Activated CD8-positive, alpha-beta T cell treated with anti-CD3 and anti-CD28 coated beads for 36 hours (primary cell): Measurements from ENCODE around the gene MRPS14. TPM values are rescaled to one million over a fixed set of nuclear protein-coding genes. Genes with fewer than 3 reads are reported as not detected.

Experiments used
- ATAC-seq: fragments of 200-7000 bp; cut with Tn5 transposase; one replicate; pipeline ENCODE4 v1.10.0; 2021; ENCODE audit warnings: mild to moderate bottlenecking, moderate library complexity
- CTCF ChIA-PET: fragments of 350-600 bp; sonication (Branson Sonifier 250); formaldehyde crosslinking; loops from one replicate; lab custom pipeline; 2021; ENCODE audit warnings: antibody characterized with exemption; lab: Charles Lee
- POLR2A ChIA-PET: fragments of 350-600 bp; sonication (Branson Sonifier 250); formaldehyde crosslinking; loops from one replicate; lab custom pipeline; 2021; ENCODE audit warnings: antibody characterized with exemption; lab: Charles Lee
- DNase-seq: peaks from one replicate; pipeline ENCODE4 v3.0.0-alpha.2; 2020
- H3K27ac Mint-ChIP-seq: one replicate; pipeline ENCODE4 v1.8.0; 2021; ENCODE audit warnings: mild to moderate bottlenecking, mixed read lengths
- H3K27me3 Mint-ChIP-seq: one replicate; pipeline ENCODE4 v1.8.0; 2021; ENCODE audit warnings: mixed read lengths
- H3K36me3 Mint-ChIP-seq: one replicate; pipeline ENCODE4 v1.8.0; 2021; ENCODE audit warnings: low read depth, mixed read lengths
- H3K4me1 Mint-ChIP-seq: one replicate; pipeline ENCODE4 v1.8.0; 2021; ENCODE audit warnings: low read depth, mixed read lengths
- H3K4me3 Mint-ChIP-seq: one replicate; pipeline ENCODE4 v1.8.0; 2021; ENCODE audit warnings: mild to moderate bottlenecking, moderate library complexity, mixed read lengths
- H3K9me3 Mint-ChIP-seq: one replicate; pipeline ENCODE4 v1.8.0; 2021; ENCODE audit warnings: mixed read lengths
- CTCF ChIP-seq: fragments of 200-600 bp; IDR thresholded peaks from one replicate; pipeline ENCODE4 v1.8.0; 2022; ENCODE audit warnings: antibody characterized with exemption, mild to moderate bottlenecking
- intact Hi-C: fragments of 100-400 bp; cut with micrococcal nuclease; formaldehyde crosslinking; loops from one replicate; pipeline ENCODE4 v1.10.0; 2022
- total RNA-seq, 2 experiments: library from RNA; stranded (reverse); gene quantifications; one replicate each; pipeline ENCODE4 v1.2.3, GENCODE V29; 2021

MRPS14 gene
- total RNA-seq, 2 experiments from 2014 or later: 42.1 to 45.7 TPM

- intact Hi-C loops: loop anchor here (5.0 kb wide), 1 partner anchor 1129 kb away; the partner anchor contains the start of genes GAS5 and ZBTB37
- H3K36me3 Mint-ChIP-seq: peaks cover 7% of the 10 kb centered on the region
- peaks cover 21% of the 10 kb centered on the region for H3K4me1 Mint-ChIP-seq
- no peak overlapping the region for H3K4me3 Mint-ChIP-seq
- no peak overlapping the region for H3K27ac Mint-ChIP-seq
- H3K9me3 Mint-ChIP-seq: no peaks in the 10 kb centered on the region
- ATAC-seq (no peak), DNase-seq (no peak)
- H3K27me3 Mint-ChIP-seq: no peaks in the 10 kb centered on the region
- TF ChIP-seq CTCF: no peak
- POLR2A ChIA-PET: interaction anchor here (1.0 to 1.3 kb wide), 2 partner anchors 9 to 28 kb away, joined by 3 read pairs; no protein-coding TSS in a partner anchor
- CTCF ChIA-PET: interaction anchor here (0.9 to 2.2 kb wide), 5 partner anchors 9 to 196 kb away, joined by 4 to 7 read pairs (median 4); no protein-coding TSS in a partner anchor
These were observed 27.3 kb downstream of the MRPS14 start for GRCh38 chr1:174995916-174996315.

GRCh38 chr1:174995121-174995520 lies 28.1 kb downstream of the MRPS14 start:
- TF ChIP-seq CTCF: no peak
- Mint-ChIP-seq H3K36me3 (peaks cover 5% of the 10 kb centered on the region), H3K27me3 (no peaks in the 10 kb centered on the region), H3K4me1 (peaks cover 27% of the 10 kb centered on the region), H3K27ac (no peak overlapping the region), H3K9me3 (no peaks in the 10 kb centered on the region), H3K4me3 (no peak overlapping the region)
- DNase-seq (no peak), ATAC-seq (no peak)
- CTCF ChIA-PET: interaction anchor here (1.2 to 1.5 kb wide), 3 partner anchors 10 to 14 kb away, joined by 4 to 7 read pairs (median 5); no protein-coding TSS in a partner anchor
- intact Hi-C loops: loop anchor here (5.0 kb wide), 1 partner anchor 1128 kb away; the partner anchor contains the start of genes GAS5 and ZBTB37
- POLR2A ChIA-PET: interaction anchor here (1.0 to 1.3 kb wide), 2 partner anchors 8 to 27 kb away, joined by 3 read pairs; no protein-coding TSS in a partner anchor

GRCh38 chr1:174991473-174991872 lies 31.8 kb downstream of the MRPS14 start:
- Mint-ChIP-seq H3K9me3 (no peaks in the 10 kb centered on the region), H3K27me3 (no peaks in the 10 kb centered on the region), H3K27ac (no peak overlapping the region), H3K36me3 (peaks cover 16% of the 10 kb centered on the region), H3K4me3 (no peak overlapping the region), H3K4me1 (peaks cover 35% of the 10 kb centered on the region)
- CTCF ChIA-PET: interaction anchor here (0.9 to 2.3 kb wide), 3 partner anchors 8 to 194 kb away, joined by 3 to 7 read pairs (median 3); no protein-coding TSS in a partner anchor
- no peak for TF ChIP-seq CTCF
- ATAC-seq (no peak), DNase-seq (no peak)
- POLR2A ChIA-PET: interaction anchor here (0.7 kb wide), 1 partner anchor 9 kb away, joined by 3 read pairs; no protein-coding TSS in a partner anchor
- intact Hi-C loops: no loop called here

- no peak for DNase-seq
- Mint-ChIP-seq H3K36me3 (peaks cover 16% of the 10 kb centered on the region), H3K4me1 (peaks cover 34% of the 10 kb centered on the region), H3K27ac (peak overlapping the region; percentile 84), H3K4me3 (peak overlapping the region; percentile 77), H3K9me3 (no peaks in the 10 kb centered on the region), H3K27me3 (no peaks in the 10 kb centered on the region)
- ChIA-PET CTCF (interaction anchor here (1.0 to 1.9 kb wide), 2 partner anchors 9 to 14 kb away, joined by 3 to 11 read pairs; no protein-coding TSS in a partner anchor), POLR2A (interaction anchor here (1.2 to 2.4 kb wide), 2 partner anchors 8 to 33 kb away, joined by 4 to 13 read pairs; partner anchors contain the start of gene MRPS14)
- no peak for TF ChIP-seq CTCF
- ATAC-seq: peak; percentile 54
- intact Hi-C loops: no loop called here
These were observed 32.7 kb downstream of the MRPS14 start for GRCh38 chr1:174990382-174990999.
